GM21825 (cell line): ENCODE results near the gene DISC1.
"Not testable (repeated sequence)": the region's sequence is repeated elsewhere in the genome, so short reads cannot be mapped to it uniquely, and the experiment has no call there.

Source experiments
- ATAC-seq: cut with Tn5 transposase; IDR thresholded peaks from one replicate; pipeline ENCODE4 v1.9.1; 2021; ENCODE audit warnings: mild to moderate bottlenecking, moderate library complexity; ENCODE audit not compliant: unreplicated experiment

DISC1 gene

DNA sequence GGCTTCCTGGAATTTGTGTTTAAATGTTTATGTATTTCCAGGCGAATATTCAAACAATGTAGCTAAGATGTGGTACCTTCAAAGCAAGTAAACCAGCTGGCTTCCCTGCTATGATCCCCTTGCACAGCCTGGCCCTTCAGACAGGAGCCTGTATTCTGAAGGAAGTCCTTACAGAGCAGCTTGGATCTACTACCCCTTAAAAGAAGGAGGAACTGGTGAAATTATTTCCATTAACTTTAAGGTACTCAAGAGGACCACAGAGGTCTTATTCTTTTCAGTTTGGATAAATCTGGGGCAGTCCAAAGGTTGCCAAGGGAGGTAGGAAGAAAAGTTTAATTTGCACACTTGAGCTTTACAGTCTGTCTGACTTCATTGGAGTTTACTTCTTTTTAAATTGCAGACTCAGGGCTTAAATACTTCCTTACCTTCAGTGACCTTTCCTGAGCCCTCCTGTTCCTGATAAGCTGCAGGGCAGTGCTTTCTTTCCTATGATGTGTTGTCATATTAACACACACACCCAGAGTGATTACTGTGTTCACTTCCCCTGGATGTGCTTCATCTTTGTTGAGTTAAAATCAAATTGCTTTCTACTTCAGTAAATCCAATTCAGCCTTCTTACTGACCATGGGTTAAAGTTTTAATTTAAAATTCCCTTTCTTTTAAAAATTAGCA lies 40.5 kb downstream of the DISC1 start:
- no peak for ATAC-seq

GRCh38 chr1:231667896-231668506 lies 41.4 kb downstream of the DISC1 start:
- no peak for ATAC-seq

DNA sequence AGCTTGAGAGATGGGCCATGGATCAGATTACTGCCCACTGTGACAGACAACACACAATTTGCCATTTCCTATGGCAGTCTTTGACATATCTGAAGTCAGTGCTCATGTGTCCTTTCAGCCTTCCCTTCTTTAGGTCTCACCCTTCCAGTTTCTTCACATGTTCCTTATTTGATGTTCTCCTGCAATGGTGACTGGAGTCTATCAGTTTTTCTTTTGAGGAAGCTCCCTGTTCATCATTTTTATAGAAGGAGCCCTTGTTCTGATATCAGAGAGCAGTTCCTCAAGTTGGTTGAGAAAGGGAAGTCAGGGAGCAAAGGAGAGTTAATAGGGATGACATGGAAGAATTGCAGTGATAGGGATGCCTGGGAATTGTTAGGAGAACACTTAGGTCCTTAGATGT lies 42.2 kb downstream of the DISC1 start:
- no peak for ATAC-seq

DNA sequence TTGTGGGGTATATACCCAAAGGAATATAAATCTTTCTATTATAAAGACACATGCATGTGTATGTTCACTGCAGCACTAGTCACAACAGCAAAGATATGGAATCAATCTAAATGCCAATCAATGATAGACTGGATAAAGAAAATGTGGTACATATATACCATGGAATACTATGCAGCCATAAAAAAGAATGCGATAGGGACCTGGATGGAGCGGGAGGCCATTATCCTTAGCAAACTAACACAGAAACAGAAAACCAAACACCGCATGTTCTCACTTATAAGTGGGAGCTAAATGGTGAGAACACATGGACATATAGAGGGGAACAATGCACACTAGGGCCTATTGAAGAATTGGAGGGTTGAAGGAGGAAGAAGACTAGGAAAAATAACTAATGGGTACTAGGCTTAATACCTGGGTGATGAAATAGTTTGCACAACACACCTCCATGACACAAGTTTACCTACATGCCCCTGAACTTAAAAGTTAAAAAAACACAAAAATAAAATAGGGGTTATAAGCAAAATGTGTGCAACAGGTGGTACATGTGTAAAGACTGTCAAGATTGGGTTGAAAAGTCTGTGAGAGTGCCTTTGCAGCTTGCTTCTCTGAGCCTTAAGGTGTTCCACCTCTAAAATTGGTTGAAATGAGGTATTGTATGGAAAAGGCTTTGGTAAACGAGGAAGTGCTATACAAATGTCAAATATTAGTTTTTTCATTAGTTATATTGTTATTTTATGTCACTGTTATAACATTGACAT lies 43.5 kb downstream of the DISC1 start:
- ATAC-seq: not testable (repeated sequence)

- ATAC-seq: no peak
Observed at GRCh38 chr1:231670755-231671154, 44.2 kb downstream of the DISC1 start.

- no peak for ATAC-seq
Observed at GRCh38 chr1:231674575-231674974, 48.0 kb downstream of the DISC1 start.

DNA sequence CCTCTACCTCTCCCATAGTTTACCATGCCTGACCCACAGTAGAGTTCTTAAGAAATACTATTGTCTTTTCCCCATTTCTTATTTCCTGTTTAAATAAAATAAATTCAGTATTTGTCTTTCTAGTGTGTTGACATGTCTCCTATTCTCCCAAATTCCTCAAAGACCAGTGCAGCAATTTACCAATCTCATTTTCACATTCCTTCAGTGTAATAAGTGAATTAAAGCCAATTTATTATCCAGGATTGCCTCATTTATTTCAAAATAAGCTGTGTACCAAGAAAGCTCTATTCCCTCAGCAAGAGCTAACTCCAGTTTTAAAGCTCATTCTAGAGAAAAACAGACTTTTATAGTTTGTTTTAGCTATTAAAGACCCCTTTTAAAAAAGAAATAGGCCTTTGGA lies 49.9 kb downstream of the DISC1 start:
- ATAC-seq: no peak

DNA sequence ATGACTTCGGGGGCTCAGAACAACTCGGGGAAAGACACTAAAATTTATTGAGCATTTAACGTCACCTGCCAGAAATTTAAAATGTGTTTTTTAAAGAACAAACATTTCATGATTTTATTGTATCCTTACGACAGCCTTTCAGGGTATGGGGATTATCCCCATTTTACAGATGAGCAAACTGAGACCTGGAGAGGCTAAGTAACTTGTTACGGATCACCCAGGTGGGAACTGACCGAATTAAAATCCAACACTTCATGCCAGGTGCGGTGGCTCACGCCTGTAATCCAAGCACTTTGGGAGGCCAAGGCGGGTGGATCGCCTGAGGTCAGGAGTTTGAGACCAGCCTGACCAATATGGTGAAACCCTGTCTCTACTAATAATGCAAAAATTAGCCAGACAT lies 50.9 kb downstream of the DISC1 start:
- no peak for ATAC-seq

DNA sequence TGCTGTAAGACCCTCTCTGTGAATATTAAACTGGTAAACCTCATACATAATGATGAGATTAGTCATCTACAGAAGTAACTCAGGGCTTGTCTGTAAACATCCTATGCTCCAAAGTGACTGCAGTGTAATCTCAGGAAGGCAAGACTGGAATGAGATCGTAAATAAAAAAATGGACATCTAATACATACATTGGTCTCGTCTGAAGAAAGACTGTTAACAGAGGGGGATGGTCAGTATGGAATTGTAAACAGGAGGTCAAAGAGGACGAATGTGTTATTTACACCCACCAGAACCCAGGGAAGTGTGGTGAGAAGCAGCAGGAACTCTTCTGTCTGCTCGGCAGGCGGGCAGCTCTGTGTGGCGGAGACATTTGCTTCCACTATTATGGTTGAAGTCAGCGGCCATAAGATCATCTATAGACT lies 51.4 kb downstream of the DISC1 start:
- ATAC-seq: no peak

GRCh38 chr1:231679109-231679508 lies 52.5 kb downstream of the DISC1 start:
- no peak for ATAC-seq

GRCh38 chr1:231681006-231681405 lies 54.4 kb downstream of the DISC1 start:
- ATAC-seq: no peak

DNA sequence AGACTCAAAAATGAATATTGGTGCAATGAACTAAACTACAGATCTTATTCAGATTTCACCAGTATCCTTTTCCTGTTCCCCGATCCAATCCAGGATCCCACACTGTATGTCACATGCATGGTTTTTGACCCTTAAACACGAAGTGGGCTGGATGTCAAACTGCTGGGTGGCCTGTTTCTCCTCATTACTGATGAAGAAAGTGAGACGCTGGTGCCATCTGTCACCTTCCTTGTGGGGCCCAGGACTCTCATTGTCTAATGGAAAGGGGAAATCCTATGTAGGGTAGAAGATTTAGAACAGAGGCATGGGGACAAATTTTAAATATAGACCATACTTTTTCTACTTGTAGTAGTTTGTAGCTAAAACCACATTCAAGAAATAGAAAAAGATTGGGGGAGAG lies 56.2 kb downstream of the DISC1 start:
- ATAC-seq: no peak

DNA sequence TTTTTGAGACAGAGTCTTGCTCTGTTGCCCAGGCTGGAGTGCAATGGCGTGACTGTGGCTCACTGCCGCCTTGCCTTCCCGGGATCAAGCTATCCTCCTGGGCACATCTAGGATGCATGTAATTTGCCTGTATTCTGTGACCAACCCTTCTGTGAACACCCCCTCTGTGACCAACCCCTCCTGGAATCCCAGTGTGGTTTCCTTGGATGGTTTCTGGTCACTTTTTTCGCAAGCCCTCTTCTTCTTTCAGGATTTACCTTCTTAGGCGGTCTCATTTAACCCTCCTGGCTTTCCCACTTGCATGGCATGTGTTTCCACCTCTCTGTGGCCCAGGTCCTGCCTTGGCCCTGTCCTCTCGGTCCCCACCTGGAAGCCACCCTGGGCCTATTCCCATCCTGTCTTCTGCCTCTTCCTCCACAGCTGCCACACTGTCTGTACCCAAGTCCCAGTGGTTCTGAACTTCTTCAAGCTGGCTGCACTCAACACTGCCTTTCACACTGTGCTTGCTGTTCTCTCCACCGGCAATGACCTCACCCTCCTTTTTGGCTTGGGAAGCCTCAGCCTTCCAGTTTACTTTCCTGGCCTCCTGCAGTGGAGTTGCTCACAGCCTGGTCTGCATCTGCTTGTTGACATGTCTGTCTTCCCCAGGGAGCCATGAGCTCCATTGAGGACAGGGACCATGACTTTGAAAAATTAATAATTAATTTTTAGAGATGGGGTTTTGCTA lies 57.0 kb downstream of the DISC1 start:
- ATAC-seq: no peak

DNA sequence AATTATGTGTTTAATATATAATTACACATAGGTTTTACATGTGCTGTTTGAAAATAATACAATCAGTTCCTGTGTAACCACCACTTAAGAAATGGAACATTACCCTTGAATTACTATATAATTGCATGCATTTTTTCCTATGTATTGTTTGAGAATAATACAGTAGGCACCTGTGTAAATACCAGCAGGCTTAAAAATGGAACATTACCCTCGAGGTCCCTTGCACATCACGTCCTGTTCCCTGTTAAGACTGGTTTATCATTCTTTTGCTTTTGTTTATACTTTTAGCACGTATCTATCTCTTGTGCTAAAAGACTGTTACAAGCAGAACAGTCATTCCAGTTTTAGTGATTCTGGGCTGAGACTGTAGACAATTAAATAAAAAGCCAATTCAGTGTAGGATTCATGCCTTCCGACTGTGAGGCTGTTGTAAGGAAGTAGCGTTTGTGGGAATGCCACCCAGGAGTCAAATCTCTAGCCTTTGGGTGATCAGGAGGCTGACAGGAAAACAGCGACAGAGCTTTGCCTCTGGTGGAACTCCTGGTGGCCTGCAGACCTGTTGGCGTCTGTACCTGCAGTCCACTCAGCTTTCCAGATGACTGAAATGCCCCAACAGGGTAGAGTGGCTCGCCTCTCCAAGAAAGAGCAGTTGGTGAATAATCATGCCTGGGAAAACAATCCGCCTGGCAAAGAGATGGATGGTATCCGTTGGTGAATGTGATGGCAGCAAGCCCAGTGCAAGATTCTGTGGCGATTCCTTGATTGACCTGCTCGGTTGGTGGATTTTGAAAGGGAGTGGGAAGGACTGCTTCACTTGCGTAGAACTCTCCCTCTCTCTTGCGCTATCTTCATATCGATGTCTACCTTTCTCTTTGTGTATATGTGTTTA lies 58.0 kb downstream of the DISC1 start:
- no peak for ATAC-seq

GRCh38 chr1:231686384-231686783 lies 59.8 kb downstream of the DISC1 start:
- ATAC-seq: no peak

DNA sequence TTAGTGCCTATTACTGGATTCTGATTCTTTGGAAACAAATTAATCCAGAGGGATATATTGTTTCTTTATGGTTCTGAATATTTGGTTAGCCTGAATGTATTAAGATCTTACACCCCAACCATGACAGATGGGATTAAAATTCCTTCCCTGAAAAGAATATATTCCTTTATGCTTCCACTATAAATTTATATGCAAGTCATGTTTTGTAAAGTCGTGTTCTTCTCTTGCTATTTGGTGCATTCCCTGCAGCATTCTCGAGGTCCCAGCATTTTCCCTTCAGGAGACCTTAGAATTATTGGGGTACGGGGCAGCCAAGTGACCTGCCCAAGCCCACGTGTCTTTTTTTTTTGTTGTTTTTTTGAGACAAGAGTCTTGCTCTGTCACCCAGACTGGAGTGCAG lies 62.4 kb downstream of the DISC1 start:
- ATAC-seq: no peak

GRCh38 chr1:231690059-231690458 lies 63.5 kb downstream of the DISC1 start:
- ATAC-seq: no peak

GRCh38 chr1:231691618-231692259 lies 65.1 kb downstream of the DISC1 start:
- no peak for ATAC-seq

- no peak for ATAC-seq
Observed at GRCh38 chr1:231693361-231694074, 66.9 kb downstream of the DISC1 start.
